ENCODE results near the gene MEF2D. TPM values are rescaled to one million over a fixed set of nuclear protein-coding genes. Genes with fewer than 3 reads are reported as not detected.

The MEF2D gene
- total RNA-seq, 4 donors from 2014 or later = 61.7 to 73.5 (median 67.1) TPM

DNA sequence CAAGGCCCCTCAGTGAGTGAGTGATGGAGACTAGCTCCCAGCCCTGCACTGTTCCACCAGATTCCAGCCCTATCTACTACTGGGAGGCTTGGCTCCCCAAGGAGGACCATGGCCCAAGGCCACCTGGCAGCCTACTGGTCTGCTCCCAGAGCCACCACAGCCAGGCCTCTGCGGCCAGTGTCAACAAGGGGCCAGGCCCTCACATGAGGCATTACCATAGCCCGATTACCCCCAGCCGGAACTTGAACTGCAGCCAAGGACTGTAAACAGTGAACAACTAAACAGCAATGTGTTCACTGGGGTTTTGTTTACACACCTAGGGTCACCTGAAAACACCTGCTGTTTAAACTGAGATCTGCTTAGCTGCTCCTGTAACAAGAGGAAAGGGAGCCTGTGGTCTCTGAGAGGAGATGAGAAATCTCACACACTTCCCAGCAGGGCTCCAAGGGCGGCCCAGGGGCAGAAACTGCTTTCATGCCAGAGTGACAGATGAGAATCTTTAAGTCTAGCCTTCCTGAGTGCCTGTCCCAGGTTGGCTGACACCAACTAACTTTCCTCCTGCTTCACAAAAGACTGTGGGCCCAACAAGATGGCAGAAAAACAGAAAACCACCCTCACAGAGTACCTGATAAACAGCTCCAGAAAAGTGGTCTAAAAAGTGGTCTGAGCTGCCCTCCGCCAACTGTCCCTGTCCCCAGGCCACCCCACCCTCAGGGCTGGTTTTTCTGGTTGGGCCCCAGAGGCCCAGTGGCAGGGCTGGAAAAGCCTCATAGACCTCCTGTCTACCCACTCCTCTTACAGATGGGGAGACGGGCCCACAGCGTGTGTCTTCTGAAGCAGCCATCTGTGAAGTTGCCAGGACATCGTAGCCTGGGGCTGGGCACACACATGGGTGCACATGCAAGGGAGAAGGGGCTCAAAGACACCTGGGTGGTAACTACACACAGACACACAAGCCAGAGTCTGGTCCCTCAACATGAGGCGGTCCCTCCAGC, 28.8 kb downstream of the MEF2D start:
- peak in 1 of 2 donors; percentile 76 for DNase-seq (ENCODE audit: low spot score in 2 of 2)
- 66% methylated on average over 9 of the region's 9 CpGs for WGBS
- H3K27me3 ChIP-seq = no peaks in the 10 kb centered on the region
- TF ChIP-seq, protein P1, sequence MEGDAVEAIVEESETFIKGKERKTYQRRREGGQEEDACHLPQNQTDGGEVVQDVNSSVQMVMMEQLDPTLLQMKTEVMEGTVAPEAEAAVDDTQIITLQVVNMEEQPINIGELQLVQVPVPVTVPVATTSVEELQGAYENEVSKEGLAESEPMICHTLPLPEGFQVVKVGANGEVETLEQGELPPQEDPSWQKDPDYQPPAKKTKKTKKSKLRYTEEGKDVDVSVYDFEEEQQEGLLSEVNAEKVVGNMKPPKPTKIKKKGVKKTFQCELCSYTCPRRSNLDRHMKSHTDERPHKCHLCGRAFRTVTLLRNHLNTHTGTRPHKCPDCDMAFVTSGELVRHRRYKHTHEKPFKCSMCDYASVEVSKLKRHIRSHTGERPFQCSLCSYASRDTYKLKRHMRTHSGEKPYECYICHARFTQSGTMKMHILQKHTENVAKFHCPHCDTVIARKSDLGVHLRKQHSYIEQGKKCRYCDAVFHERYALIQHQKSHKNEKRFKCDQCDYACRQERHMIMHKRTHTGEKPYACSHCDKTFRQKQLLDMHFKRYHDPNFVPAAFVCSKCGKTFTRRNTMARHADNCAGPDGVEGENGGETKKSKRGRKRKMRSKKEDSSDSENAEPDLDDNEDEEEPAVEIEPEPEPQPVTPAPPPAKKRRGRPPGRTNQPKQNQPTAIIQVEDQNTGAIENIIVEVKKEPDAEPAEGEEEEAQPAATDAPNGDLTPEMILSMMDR (IDR thresholded peaks at IDR 0.05) = no peak
- TF ChIP-seq POLR2A (IDR thresholded peaks at IDR 0.05) (no peak), EP300 (IDR thresholded peaks at IDR 0.05) (no peak), POLR2AphosphoS5 (IDR thresholded peaks at IDR 0.05) (no peak)
- peaks cover 39% of the 10 kb centered on the region for H3K4me1 ChIP-seq
- peak overlapping the region; percentile 44 for H3K27ac ChIP-seq
- no peaks in the 10 kb centered on the region for H3K9me3 ChIP-seq
- H3K4me3 ChIP-seq = no peak overlapping the region
- peaks cover 100% of the 10 kb centered on the region for H3K36me3 ChIP-seq

DNA sequence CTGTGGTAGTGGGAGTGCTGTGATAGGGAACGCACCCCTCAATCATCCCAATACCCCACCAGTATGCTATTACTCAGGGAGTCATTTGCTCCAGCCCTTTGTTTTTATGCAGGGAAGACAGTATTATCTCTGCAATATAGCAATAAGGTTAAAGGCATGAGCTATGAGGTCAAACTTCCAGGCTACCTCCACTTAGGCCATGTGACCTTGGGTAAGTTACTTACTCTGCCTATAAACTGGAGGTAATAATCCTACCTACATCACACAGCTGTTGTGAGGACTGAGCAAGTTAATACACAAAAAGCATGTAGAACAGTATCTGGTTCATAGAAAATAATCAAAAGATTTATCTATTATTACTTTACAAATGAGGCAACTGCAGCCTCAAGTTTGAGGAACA, 30.1 kb downstream of the MEF2D start:
- no peak for DNase-seq (ENCODE audit: low spot score in 2 of 2)
- TF ChIP-seq EP300 (IDR thresholded peaks at IDR 0.05) (no peak), POLR2A (IDR thresholded peaks at IDR 0.05) (no peak), POLR2AphosphoS5 (IDR thresholded peaks at IDR 0.05) (no peak)
- TF ChIP-seq, protein P1 (IDR thresholded peaks at IDR 0.05) = no peak
- Histone ChIP-seq H3K9me3 (no peaks in the 10 kb centered on the region), H3K4me1 (peaks cover 40% of the 10 kb centered on the region), H3K36me3 (peaks cover 98% of the 10 kb centered on the region), H3K27ac (no peak overlapping the region), H3K4me3 (no peak overlapping the region), H3K27me3 (no peaks in the 10 kb centered on the region)
- 96% methylated on average over 1 of the region's 1 CpG for WGBS

DNA sequence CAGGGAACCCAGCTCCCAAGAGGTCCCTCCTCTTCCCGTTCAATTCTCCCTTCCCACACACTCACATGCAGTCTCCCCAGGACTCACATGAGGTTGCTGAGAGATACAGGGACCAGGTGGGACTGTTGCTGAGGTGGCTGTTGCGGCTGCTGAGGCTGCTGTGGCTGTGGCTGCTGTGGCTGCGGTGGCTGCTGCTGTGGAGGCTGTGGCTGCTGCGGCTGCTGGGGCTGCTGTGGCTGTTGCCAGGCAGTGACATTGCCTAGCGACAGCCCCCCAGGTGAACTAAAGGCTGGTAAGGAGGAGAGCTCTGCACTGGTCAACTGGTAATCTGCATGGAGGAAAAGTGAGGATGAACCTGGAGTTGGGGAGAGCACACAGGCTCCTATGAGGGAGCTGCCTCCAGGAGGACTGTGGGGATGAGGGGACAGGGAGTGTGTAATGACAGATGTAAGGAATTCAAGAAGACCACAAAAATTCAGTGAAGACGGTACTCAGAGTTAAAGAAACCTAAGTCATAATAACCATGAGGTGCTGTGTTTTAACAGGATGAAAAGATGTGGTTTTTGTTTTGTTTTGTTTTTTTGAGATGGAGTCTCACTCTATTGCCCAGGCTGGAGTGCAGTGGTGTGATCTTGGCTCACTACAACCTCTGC, 31.8 kb downstream of the MEF2D start:
- WGBS = 91% methylated on average over 6 of the region's 6 CpGs
- Histone ChIP-seq H3K9me3 (no peaks in the 10 kb centered on the region), H3K27ac (no peak overlapping the region), H3K4me1 (peaks cover 50% of the 10 kb centered on the region), H3K4me3 (no peak overlapping the region), H3K36me3 (peaks cover 86% of the 10 kb centered on the region), H3K27me3 (no peaks in the 10 kb centered on the region)
- DNase-seq (ENCODE audit: low spot score in 2 of 2) = no peak
- TF ChIP-seq POLR2AphosphoS5 (IDR thresholded peaks at IDR 0.05) = no peak
- no peak for TF ChIP-seq POLR2A (IDR thresholded peaks at IDR 0.05)
- no peak for TF ChIP-seq EP300 (IDR thresholded peaks at IDR 0.05)
- TF ChIP-seq, protein P1 (IDR thresholded peaks at IDR 0.05) = no peak

GRCh38 chr1:156467906-156468305, 32.7 kb downstream of the MEF2D start:
- Histone ChIP-seq H3K4me1 (peaks cover 59% of the 10 kb centered on the region), H3K27ac (no peak overlapping the region), H3K9me3 (no peaks in the 10 kb centered on the region), H3K27me3 (no peaks in the 10 kb centered on the region), H3K36me3 (peaks cover 77% of the 10 kb centered on the region), H3K4me3 (no peak overlapping the region)
- DNase-seq (ENCODE audit: low spot score in 2 of 2) = peak in 1 of 2 donors; percentile 62
- TF ChIP-seq POLR2A (IDR thresholded peaks at IDR 0.05) = no peak
- TF ChIP-seq EP300 (IDR thresholded peaks at IDR 0.05) = no peak
- TF ChIP-seq, protein P1 (IDR thresholded peaks at IDR 0.05) = no peak
- TF ChIP-seq POLR2AphosphoS5 (IDR thresholded peaks at IDR 0.05) = no peak
- 93% methylated on average over 18 of the region's 18 CpGs for whole genome bisulfite sequencing

DNA sequence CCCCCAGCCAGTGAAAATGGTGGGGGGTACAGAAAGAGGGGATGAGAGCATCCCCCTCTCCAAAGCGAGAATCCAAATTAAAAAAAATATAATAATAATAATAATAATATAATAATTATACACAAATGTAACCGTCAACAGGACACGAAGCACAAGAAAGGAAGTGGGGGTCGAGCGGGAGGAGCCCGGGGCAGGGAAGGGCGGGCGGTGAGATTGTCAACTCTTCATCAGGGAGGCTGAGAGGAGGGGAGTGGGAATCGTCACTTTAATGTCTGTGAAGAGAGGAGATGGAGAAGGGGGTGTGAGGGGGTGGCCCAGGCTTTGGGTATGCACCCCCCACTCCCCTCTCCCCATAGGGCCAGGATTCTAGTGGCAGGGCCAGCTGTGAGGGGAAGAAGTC, 33.2 kb downstream of the MEF2D start:
- 82% methylated on average over 9 of the region's 9 CpGs for WGBS
- peaks cover 61% of the 10 kb centered on the region for H3K4me1 ChIP-seq
- peaks cover 72% of the 10 kb centered on the region for H3K36me3 ChIP-seq
- no peaks in the 10 kb centered on the region for H3K27me3 ChIP-seq
- no peak for DNase-seq (ENCODE audit: low spot score in 2 of 2)
- TF ChIP-seq, protein P1 (IDR thresholded peaks at IDR 0.05) = no peak
- TF ChIP-seq EP300 (IDR thresholded peaks at IDR 0.05) = no peak
- TF ChIP-seq POLR2A (IDR thresholded peaks at IDR 0.05) = no peak
- TF ChIP-seq POLR2AphosphoS5 (IDR thresholded peaks at IDR 0.05) = no peak
- no peak overlapping the region for H3K27ac ChIP-seq
- H3K4me3 ChIP-seq = no peak overlapping the region
- no peaks in the 10 kb centered on the region for H3K9me3 ChIP-seq

Data from suprapubic skin (tissue), 4 donors.